HFF-Myc (cell line): ENCODE results near the gene CHKA.

Experiments
- DNase-seq: peaks from one replicate; pipeline ENCODE4 v3.0.0-alpha.2; 2011; ENCODE audit warnings: low read depth; ENCODE audit errors: extremely low read depth
- H3K4me3 ChIP-seq: replicated peaks from 2 replicates; pipeline ENCODE4 v1.5.1; 2011; ENCODE audit warnings: low read depth, mild to moderate bottlenecking, control low read depth, low read length
- CTCF ChIP-seq: IDR thresholded peaks from 2 replicates; pipeline ENCODE4 v1.5.1; 2012; ENCODE audit warnings: mild to moderate bottlenecking, low read depth, low read length, control low read depth; ENCODE audit errors: missing control alignments

The CHKA gene

GRCh38 chr11:68027667-68028066 is 93.5 kb downstream of the CHKA start:
- no peak overlapping the region for H3K4me3 ChIP-seq
- no peak for DNase-seq
- TF ChIP-seq CTCF, result no peak

- no peak for TF ChIP-seq CTCF
- no peak for DNase-seq
These were observed 94.6 kb downstream of the CHKA start for GRCh38 chr11:68026391-68027105.

GRCh38 chr11:68025047-68025446 is 96.1 kb downstream of the CHKA start:
- no peak for TF ChIP-seq CTCF
- H3K4me3 ChIP-seq, result no peak overlapping the region
- no peak for DNase-seq

More at GRCh38 chr11:68026391-68027105, 94.6 kb downstream of the CHKA start:
- H3K4me3 ChIP-seq, result no peak overlapping the region

- no peak for DNase-seq
- H3K4me3 ChIP-seq, result no peak overlapping the region
- no peak for TF ChIP-seq CTCF
These were observed 96.7 kb downstream of the CHKA start for GRCh38 chr11:68024508-68024907.

- no peak for DNase-seq
- no peak for TF ChIP-seq CTCF
- no peak overlapping the region for H3K4me3 ChIP-seq
These were observed 98.7 kb downstream of the CHKA start for GRCh38 chr11:68022531-68022930.

GRCh38 chr11:68021167-68021787 is 99.9 kb downstream of the CHKA start:
- TF ChIP-seq CTCF, result peak; percentile 11
- no peak overlapping the region for H3K4me3 ChIP-seq
- DNase-seq, result no peak
